GM23248 (cell line): ENCODE results near the gene COL18A1. TPM values are rescaled to one million over a fixed set of nuclear protein-coding genes. Genes with fewer than 3 reads are reported as not detected.

Experiments
- DNase-seq: peaks from one replicate; pipeline ENCODE4 v3.0.0-alpha.2; 2015
- H2AFZ ChIP-seq: fragments of 200-600 bp; sonication (generic); 2 replicates; pipeline ENCODE4 v1.6.1; 2016; ENCODE audit warnings: antibody characterized with exemption
- H3F3A ChIP-seq: fragments of 200-600 bp; sonication (generic); 2 replicates; pipeline ENCODE4 v1.6.1; 2016; ENCODE audit warnings: mild to moderate bottlenecking, antibody characterized with exemption, mixed run types; ENCODE audit not compliant: insufficient read depth
- H3K27ac ChIP-seq: fragments of 200-600 bp; sonication (generic); 2 replicates; pipeline ENCODE4 v1.5.1; 2016; ENCODE audit warnings: mild to moderate bottlenecking
- H3K27me3 ChIP-seq: fragments of 200-600 bp; sonication (generic); replicated peaks from 2 replicates; pipeline ENCODE4 v1.6.1; 2016; ENCODE audit warnings: mild to moderate bottlenecking; ENCODE audit not compliant: insufficient read depth
- H3K36me3 ChIP-seq: fragments of 200-600 bp; sonication (generic); 2 replicates; pipeline ENCODE4 v1.6.1; 2016; ENCODE audit warnings: low read depth, mild to moderate bottlenecking
- H3K4me1 ChIP-seq: fragments of 200-600 bp; sonication (generic); 2 replicates; pipeline ENCODE4 v1.6.1; 2016; ENCODE audit warnings: mild to moderate bottlenecking; ENCODE audit not compliant: insufficient read depth
- H3K4me2 ChIP-seq: fragments of 200-600 bp; sonication (generic); one replicate; pipeline ENCODE4 v1.6.1; 2016; ENCODE audit warnings: mild to moderate bottlenecking; ENCODE audit not compliant: unreplicated experiment
- H3K4me3 ChIP-seq: fragments of 200-600 bp; sonication (generic); 2 replicates; pipeline ENCODE4 v1.5.1; 2016; ENCODE audit warnings: mild to moderate bottlenecking
- H3K79me2 ChIP-seq: fragments of 200-600 bp; sonication (generic); 2 replicates; pipeline ENCODE4 v1.6.1; 2016; ENCODE audit warnings: mild to moderate bottlenecking; ENCODE audit not compliant: insufficient read depth
- H3K9ac ChIP-seq: fragments of 200-600 bp; sonication (generic); 2 replicates; pipeline ENCODE4 v1.6.1; 2016; ENCODE audit warnings: mild to moderate bottlenecking
- H3K9me2 ChIP-seq: fragments of 200-600 bp; sonication (generic); 2 replicates; pipeline ENCODE4 v1.6.1; 2016; ENCODE audit warnings: mixed run types, mild to moderate bottlenecking, moderate library complexity; ENCODE audit not compliant: insufficient read depth
- H3K9me3 ChIP-seq: fragments of 200-600 bp; sonication (generic); one replicate; pipeline ENCODE4 v1.6.1; 2017; ENCODE audit warnings: low read depth
- H4K20me1 ChIP-seq: fragments of 200-600 bp; sonication (generic); 2 replicates; pipeline ENCODE4 v1.6.0; 2016; ENCODE audit not compliant: insufficient read depth
- EZH2 ChIP-seq: fragments of 200-600 bp; sonication (generic); IDR thresholded peaks from 2 replicates; pipeline ENCODE4 v1.6.1; 2018; ENCODE audit warnings: antibody characterized with exemption, mild to moderate bottlenecking; ENCODE audit not compliant: insufficient read depth, poor library complexity, severe bottlenecking
- EZH2phosphoT487 ChIP-seq: fragments of 200-600 bp; sonication (generic); IDR thresholded peaks from 2 replicates; pipeline ENCODE4 v1.6.1; 2018; ENCODE audit warnings: antibody characterized with exemption, moderate library complexity, mild to moderate bottlenecking, low read depth; ENCODE audit not compliant: insufficient read depth
- WGBS, 2 experiments: methylation state at CpG; one replicate each; pipeline ENCODE4 v1.1.6; 2015 to 2017; ENCODE audit warnings: low lambda C conversion rate in 2 of 2, low coverage in 1 of 2; ENCODE audit errors: missing lambda C conversion rate in 2 of 2; 5-methylcytosine and 5-hydroxymethylcytosine counted together
- in situ Hi-C: fragments of 300-500 bp; cut with MboI; formaldehyde crosslinking; loops from 2 replicates; pipeline ENCODE4 v1.15.0; 2020
- polyA plus RNA-seq: library from polyadenylated mRNA; unstranded; fragments of >200 nt; fragmentation: Nextera tagmentation; extraction: Ambion mirVana; gene quantifications from 2 replicates; pipeline ENCODE4 v1.2.1, GENCODE V29; 2016
- total RNA-seq: library from RNA; depleted of rRNA; stranded (reverse); fragments of >200 nt; shearing (Covaris generic); gene quantifications from 2 replicates; pipeline ENCODE4 v1.2.3, GENCODE V29; 2014

COL18A1 gene
- total and polyA plus RNA-seq, 2 experiments from 2014 or later = 1.7 to 30.5 TPM

DNA sequence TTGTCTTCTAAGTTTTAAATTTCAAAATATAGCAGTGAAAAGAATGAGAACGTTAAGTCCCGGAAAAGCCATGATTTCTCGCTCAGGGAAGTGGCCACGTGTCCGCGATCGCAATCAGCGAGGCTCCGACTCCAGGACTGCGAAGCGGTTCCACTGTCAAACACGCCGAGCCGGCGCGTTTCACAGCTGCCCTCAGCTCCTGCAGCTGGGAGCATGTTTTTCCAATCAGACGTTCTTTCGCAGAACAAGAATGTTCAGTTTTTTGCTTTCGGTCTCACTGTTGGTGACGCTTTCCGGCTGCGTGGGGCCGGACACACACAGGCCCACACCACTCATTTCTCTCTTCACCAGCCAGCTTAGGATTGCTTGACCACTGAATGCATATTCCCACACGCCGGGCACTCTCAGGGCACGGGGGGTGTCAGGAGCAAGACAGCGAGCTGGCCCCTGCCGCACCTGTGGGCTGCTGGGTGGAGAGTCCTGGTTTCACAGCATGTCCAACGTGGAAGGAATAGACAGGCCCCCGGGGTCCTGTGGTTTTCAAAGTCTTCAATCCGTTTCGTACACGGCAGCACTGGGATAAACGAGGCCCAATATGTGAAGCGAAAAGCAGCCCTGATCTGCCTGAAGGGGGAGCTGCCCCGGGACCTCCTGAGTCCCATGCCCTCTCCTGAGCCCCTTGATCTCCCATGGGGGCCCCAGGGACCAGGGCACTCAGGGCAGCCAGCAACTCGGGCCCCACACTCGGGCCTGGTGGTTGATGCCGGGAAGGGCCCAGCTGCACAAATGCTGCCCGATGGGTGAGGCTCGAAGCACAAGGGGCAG, 47.3 kb upstream of the COL18A1 start:
- Histone ChIP-seq H3K27ac (no peak overlapping the region), H3F3A (no peaks in the 10 kb centered on the region; the same call in 1 of the 2 replicates), H3K36me3 (no peaks in the 10 kb centered on the region), H3K9me3 (no peaks in the 10 kb centered on the region), H3K9ac (no peak overlapping the region), H3K4me1 (no peaks in the 10 kb centered on the region), H3K27me3 (no peaks in the 10 kb centered on the region), H3K9me2 (no peaks in the 10 kb centered on the region), H3K4me2 (no peak overlapping the region), H3K4me3 (peak overlapping the region; percentile 27; the same call in 1 of the 2 replicates), H4K20me1 (no peaks in the 10 kb centered on the region), H2AFZ (peak overlapping the region; percentile 55), H3K79me2 (no peaks in the 10 kb centered on the region)
- TF ChIP-seq EZH2phosphoT487 (no peak), EZH2 (no peak)
- WGBS, 2 experiments = 41 to 51% methylated on average over 41 of the region's 41 CpGs
- in situ Hi-C loops = no loop called here
- DNase-seq = peak; percentile 47

DNA sequence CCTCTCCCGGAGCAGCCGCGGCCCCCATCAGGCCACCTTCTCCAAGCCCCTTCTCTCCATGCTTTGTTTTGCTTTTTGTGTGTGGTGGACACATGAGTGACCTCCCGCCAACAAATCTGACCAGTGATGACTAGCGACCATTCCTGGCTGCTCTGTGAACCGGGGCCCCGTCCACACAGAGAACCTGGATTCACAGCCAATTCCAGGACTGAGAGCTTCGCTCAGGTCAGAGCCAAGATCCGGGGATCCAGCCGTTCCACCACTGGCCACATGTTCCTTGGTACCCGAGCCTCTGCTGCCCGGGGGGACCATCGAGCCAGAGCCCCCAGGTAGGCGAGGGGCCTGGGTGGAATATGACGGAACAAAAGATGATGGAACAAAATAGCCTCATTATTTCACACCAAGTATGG, 46.7 kb upstream of the COL18A1 start:
- no peaks in the 10 kb centered on the region for H3K36me3 ChIP-seq
- no peak overlapping the region for H3K9ac ChIP-seq
- in situ Hi-C loops = no loop called here
- no peak overlapping the region for H3K27ac ChIP-seq
- H3K9me3 ChIP-seq = no peaks in the 10 kb centered on the region
- no peaks in the 10 kb centered on the region for H3K4me1 ChIP-seq
- no peaks in the 10 kb centered on the region for H3K27me3 ChIP-seq
- no peaks in the 10 kb centered on the region for H4K20me1 ChIP-seq
- H3K4me2 ChIP-seq = no peak overlapping the region
- 93 to 95% methylated on average over 14 to 15 of the region's 15 CpGs for WGBS, 2 experiments
- H2AFZ ChIP-seq = no peak overlapping the region
- TF ChIP-seq EZH2 (no peak), EZH2phosphoT487 (no peak)
- H3F3A ChIP-seq = no peaks in the 10 kb centered on the region; the same call in 1 of the 2 replicates
- no peak overlapping the region for H3K4me3 ChIP-seq
- H3K9me2 ChIP-seq = no peaks in the 10 kb centered on the region
- no peak for DNase-seq
- no peaks in the 10 kb centered on the region for H3K79me2 ChIP-seq

DNA sequence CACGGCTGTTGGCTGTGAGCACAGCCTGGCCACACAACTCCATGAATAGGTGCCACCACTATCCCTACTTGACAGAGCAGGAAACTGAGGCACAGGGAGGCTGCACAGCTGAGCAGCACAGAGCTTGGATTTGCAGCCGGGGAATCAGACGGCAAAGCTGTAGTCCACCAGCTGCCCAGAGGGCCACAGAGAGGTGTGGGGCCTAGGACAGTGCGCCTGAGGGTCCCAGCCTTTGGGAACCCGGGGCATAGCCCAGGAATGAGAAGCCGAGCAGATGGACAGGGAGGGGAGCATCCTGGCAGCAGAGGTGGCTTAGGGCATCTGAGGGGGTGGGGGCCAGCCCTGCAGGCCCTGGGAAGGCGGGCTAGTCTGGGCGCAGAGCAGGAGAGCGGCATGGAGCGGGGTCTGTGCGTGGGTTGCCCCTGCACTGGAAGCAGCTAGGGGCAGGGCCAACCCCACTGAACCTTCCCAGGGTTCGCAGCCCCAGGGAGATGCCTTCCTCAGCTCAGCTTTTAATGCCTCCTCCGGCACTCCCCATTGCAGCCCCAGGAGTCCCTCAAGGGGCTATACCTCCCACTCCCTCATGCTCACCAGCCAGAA, 46.2 kb upstream of the COL18A1 start:
- Histone ChIP-seq H2AFZ (no peak overlapping the region), H3K36me3 (no peaks in the 10 kb centered on the region), H3K4me3 (no peak overlapping the region), H4K20me1 (no peaks in the 10 kb centered on the region), H3K4me2 (no peak overlapping the region), H3K9me3 (no peaks in the 10 kb centered on the region), H3K9me2 (no peaks in the 10 kb centered on the region), H3K4me1 (no peaks in the 10 kb centered on the region), H3K79me2 (no peaks in the 10 kb centered on the region), H3K9ac (no peak overlapping the region), H3F3A (no peaks in the 10 kb centered on the region; the same call in 1 of the 2 replicates), H3K27me3 (no peaks in the 10 kb centered on the region), H3K27ac (no peak overlapping the region)
- DNase-seq = no peak
- in situ Hi-C loops = no loop called here
- 96 to 97% methylated on average over 13 of the region's 13 CpGs for WGBS, 2 experiments
- no peak for TF ChIP-seq EZH2phosphoT487
- TF ChIP-seq EZH2 = no peak

DNA sequence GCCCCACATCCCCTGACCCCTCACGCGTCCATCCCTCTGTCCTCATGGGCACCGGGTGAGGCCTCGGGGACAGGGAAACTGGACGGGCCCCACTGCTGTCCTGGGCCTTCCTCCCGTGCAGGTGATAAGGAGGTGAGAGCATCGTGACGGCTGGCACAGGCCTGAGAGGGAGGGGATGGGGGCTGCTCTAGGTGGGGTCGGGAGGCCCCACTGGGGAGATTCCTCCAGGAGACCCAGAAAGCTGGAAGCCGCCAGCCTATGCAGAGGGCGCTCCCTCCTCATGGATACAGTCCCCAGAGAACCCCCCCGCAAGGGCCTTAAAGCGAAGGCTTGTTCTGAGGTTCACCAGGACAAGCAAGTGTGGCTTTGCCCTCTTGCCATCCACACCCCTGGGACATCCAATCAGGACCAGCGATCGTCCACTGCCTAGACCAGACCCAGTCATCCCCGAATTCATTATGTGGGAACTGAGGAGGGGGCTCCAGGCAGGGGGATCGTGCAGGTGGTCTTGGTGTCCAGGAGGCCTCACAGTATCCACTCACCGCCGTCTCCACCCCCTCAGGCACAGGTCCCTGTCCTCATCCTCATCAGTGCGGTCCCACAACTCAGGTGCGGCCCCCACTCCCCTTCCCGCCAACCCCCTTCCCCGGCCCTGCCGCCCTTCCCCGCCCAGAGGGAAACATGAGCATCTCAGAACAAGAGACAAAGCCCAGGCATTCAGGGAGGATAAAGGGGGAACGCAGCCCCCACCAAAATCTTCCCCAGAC, 45.3 kb upstream of the COL18A1 start:
- H3K79me2 ChIP-seq = no peaks in the 10 kb centered on the region
- H3K4me1 ChIP-seq = peaks cover 4% of the 10 kb centered on the region
- no peak overlapping the region for H2AFZ ChIP-seq
- H3K9me2 ChIP-seq = no peaks in the 10 kb centered on the region
- H3K9me3 ChIP-seq = no peaks in the 10 kb centered on the region
- H3K9ac ChIP-seq = no peak overlapping the region
- TF ChIP-seq EZH2 = no peak
- TF ChIP-seq EZH2phosphoT487 = no peak
- 89 to 91% methylated on average over 21 to 26 of the region's 26 CpGs for WGBS, 2 experiments
- in situ Hi-C loops = no loop called here
- no peak for DNase-seq
- H3K27ac ChIP-seq = no peak overlapping the region
- H4K20me1 ChIP-seq = no peaks in the 10 kb centered on the region
- 0 out of 2 replicates have a peak, but pooled peaks cover 3% of the 10 kb centered on the region for H3F3A ChIP-seq
- no peaks in the 10 kb centered on the region for H3K36me3 ChIP-seq
- no peaks in the 10 kb centered on the region for H3K27me3 ChIP-seq
- H3K4me2 ChIP-seq = no peak overlapping the region
- H3K4me3 ChIP-seq = no peak overlapping the region
